ENCODE results near the gene ATP8A2.

- no peak for TF ChIP-seq HDAC2 (IDR thresholded peaks at IDR 0.05)
- TF ChIP-seq NR3C1 (CRISPR knock-in tag; IDR thresholded peaks at IDR 0.05): no peak
- TF ChIP-seq CTCF (IDR thresholded peaks at IDR 0.05 in 2 of 3, conservative IDR thresholded peaks at IDR 0.05 in 1 of 3; ENCODE audit: insufficient read depth in 2 of 3, low read depth in 1 of 3, low read length in 3 of 3): no peak
- no peak for TF ChIP-seq NBN (IDR thresholded peaks at IDR 0.05; ENCODE audit: low read depth)
Observed at GRCh38 chr13:25770601-25771000, 398.8 kb downstream of the ATP8A2 start.

Measured in K562 (cell line).